GDM1 (cell line): ENCODE results near the gene KIF12.
"Not testable (repeated sequence)": the region's sequence is repeated elsewhere in the genome, so short reads cannot be mapped to it uniquely, and the experiment has no call there.

Experiments
- DNase-seq: peaks from one replicate; lab custom pipeline; 2025; lab: John Stamatoyannopoulos, UW

Gene KIF12

DNA sequence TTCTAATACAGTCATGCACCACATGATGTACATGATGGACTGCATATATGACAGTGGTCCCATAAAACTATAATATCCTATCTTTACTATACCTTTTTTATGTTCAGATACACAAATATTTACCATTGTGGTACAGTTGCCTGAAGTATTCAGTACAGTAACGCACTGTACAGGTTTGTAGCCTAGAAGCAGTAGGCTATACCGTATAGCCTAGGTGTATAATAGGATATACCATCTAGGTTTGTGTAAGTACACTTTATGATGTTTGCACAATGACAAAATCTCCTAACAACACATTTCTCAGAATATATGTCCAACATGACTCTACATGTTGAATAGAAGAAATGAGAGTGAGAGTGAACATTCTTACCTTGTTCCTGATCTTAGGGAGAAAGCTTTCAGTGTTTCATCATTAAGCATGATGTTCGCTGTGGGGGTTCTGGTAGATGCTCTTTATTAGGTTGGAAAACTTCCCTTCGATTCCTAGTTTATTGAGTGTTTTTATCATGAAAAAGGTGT, 52.8 kb downstream of the KIF12 start:
- no peak for DNase-seq

DNA sequence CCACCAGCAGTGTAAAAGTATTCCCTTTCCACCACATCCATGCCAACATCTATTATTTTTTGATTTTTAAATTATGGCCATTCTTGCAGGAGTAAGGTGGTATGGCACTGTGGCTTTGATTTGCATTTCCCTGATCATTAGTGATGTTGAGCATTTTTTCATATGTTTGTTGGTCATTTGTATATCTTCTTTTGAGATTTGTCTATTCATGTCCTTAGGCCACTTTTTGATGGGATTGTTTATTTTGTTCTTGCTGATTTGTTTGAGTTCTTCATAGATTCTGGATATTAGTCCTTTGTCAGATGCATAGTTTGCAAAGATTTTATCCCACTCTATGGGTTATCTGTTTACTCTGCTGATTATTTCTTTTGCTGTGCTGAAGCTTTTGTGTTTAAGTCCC, 55.4 kb downstream of the KIF12 start:
- DNase-seq, result not testable (repeated sequence)
